NB4 (cell line): ENCODE measurements around the gene PLXNC1.

Source experiments
- DNase-seq: peaks from one replicate; pipeline ENCODE4 v3.0.0; 2010; ENCODE audit warnings: low read depth
- H3K4me3 ChIP-seq: one replicate; pipeline ENCODE4 v1.5.1; 2011; ENCODE audit warnings: mild to moderate bottlenecking, low read depth, low read length, moderate library complexity
- MYC ChIP-seq: IDR thresholded peaks from 2 replicates; pipeline ENCODE4 v1.6.1; 2011; ENCODE audit warnings: low read depth, low read length
- POLR2A ChIP-seq: IDR thresholded peaks from 2 replicates; pipeline ENCODE4 v1.6.1; 2011; ENCODE audit warnings: mild to moderate bottlenecking; ENCODE audit not compliant: insufficient read length; ENCODE audit errors: extremely low read depth
- TF ChIP-seq, protein P1 (sequence below): IDR thresholded peaks from one replicate; pipeline ENCODE4 v1.5.1; 2012; ENCODE audit warnings: low read depth, low read length
- TF ChIP-seq, protein P2 (sequence below): IDR thresholded peaks from 2 replicates; pipeline ENCODE4 v1.6.1; 2011; ENCODE audit warnings: low read depth, low read length

The PLXNC1 gene

DNA sequence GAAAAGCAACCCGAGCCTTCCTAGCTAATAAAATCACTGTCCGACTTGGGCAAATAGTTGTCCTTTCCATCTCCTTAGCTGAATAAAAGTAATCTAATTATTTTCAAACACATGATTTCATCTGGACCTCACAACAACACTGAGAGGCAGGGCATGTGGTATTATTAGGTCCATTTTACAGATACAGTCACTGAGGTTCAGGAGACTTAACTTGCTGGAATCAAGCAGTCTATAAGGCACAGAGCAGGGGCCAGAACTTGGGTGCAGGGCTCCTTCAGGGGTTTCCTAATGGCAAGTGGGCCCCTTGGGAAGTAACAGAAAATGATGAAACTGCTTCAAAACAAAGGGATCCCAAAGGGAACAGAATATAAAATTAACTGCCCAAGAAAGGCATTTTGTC, 15.5 kb downstream of the PLXNC1 start:
- TF ChIP-seq, protein P1, sequence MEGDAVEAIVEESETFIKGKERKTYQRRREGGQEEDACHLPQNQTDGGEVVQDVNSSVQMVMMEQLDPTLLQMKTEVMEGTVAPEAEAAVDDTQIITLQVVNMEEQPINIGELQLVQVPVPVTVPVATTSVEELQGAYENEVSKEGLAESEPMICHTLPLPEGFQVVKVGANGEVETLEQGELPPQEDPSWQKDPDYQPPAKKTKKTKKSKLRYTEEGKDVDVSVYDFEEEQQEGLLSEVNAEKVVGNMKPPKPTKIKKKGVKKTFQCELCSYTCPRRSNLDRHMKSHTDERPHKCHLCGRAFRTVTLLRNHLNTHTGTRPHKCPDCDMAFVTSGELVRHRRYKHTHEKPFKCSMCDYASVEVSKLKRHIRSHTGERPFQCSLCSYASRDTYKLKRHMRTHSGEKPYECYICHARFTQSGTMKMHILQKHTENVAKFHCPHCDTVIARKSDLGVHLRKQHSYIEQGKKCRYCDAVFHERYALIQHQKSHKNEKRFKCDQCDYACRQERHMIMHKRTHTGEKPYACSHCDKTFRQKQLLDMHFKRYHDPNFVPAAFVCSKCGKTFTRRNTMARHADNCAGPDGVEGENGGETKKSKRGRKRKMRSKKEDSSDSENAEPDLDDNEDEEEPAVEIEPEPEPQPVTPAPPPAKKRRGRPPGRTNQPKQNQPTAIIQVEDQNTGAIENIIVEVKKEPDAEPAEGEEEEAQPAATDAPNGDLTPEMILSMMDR = no peak
- TF ChIP-seq, protein P2, sequence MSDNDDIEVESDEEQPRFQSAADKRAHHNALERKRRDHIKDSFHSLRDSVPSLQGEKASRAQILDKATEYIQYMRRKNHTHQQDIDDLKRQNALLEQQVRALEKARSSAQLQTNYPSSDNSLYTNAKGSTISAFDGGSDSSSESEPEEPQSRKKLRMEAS = no peak
- TF ChIP-seq MYC (no peak), POLR2A (no peak)
- DNase-seq = peak; percentile 24
- H3K4me3 ChIP-seq = no peak overlapping the region

DNA sequence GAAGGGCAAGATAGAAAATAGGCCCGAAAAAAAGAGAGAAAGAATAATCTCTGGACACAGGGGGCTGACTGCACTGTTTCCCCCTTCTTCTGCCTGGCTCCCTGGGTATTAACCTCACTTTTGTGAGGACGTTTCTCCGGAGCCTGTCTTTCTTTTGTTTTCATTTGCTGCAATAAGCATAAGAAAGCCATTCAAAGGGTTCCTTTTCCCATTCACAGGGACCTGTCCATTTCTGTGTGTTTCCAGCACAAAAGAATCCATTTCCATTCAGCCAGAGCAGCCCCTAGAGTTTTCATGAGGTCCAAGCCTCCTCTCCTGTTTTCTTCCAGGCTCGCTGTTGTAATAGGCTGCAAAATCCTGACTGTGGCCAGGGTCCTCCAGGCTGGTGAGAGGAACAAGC, 16.8 kb downstream of the PLXNC1 start:
- no peak for DNase-seq
- no peak overlapping the region for H3K4me3 ChIP-seq
- TF ChIP-seq MYC = no peak
- TF ChIP-seq POLR2A = no peak
- TF ChIP-seq, protein P2 = no peak
- TF ChIP-seq, protein P1 = no peak

GRCh38 chr12:94165670-94166364, 17.4 kb downstream of the PLXNC1 start:
- H3K4me3 ChIP-seq = no peak overlapping the region
- TF ChIP-seq, protein P1 = no peak
- TF ChIP-seq MYC = no peak
- TF ChIP-seq, protein P2 = no peak
- no peak for TF ChIP-seq POLR2A
- no peak for DNase-seq

DNA sequence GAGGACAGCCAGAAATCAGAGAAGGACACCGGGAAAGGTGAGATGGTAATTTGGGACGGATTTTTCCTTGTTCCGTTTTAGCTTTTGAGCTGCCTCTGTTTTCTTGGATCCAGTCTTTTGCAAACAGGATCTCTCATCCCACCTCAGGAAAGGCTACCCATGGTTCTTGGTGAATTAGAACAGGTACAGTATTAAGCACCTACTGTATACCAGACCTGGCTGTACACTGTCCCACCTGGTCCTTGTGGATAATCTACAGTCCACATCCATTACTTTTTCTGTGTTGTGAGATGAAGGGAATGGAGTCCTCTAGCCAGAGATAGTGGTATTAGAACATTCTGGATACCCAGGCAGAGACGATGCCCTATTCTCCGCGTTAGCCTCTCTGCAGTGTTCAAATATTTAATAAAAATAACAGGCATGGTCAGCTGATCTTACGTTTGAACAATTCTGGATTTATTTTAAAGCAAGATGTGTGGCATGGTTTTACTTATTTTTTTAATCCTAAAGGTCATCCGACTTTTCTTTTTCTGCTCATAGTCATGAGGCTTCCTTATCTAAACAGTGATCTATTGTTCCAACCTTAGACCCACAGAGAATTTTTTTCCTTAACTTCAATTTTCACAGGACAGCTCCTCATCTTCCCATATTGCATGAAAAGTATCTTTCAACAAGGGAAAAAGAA, 18.8 kb downstream of the PLXNC1 start:
- TF ChIP-seq MYC (no peak), POLR2A (no peak)
- TF ChIP-seq, protein P2 = no peak
- no peak for DNase-seq
- no peak overlapping the region for H3K4me3 ChIP-seq

DNA sequence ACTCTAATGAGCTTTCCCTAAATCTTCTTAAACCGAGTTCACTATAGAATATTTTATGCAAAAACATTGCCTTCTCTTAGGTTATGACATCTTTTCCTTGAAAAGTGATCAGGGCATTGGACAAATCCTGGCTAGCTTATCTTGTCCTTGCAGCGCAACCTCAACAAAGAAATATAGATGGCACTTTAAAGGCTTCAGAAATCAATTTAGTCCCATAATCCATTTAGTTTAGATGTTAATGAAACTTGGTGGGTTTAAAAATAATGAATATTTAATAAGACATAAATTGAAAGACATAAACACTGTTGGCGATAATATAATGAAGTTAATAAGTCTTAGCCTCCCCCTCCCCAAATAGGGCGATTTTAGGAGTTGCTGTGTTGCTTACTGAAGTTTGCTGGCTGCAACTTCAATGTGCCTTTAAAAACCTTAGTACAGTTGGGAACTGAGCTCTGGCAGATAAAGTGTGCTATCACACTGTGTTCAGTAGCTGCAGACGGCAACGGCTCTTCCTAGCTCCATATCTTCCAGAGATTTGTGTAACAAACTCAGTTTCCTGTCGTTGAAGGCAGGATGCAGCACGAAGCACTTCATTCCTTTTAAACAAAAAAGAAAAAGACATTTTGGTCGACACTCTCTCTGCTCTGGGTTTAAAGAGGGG, 19.5 kb downstream of the PLXNC1 start:
- no peak for TF ChIP-seq POLR2A
- TF ChIP-seq, protein P1 = no peak
- TF ChIP-seq, protein P2 = no peak
- no peak for TF ChIP-seq MYC
- no peak for DNase-seq

DNA sequence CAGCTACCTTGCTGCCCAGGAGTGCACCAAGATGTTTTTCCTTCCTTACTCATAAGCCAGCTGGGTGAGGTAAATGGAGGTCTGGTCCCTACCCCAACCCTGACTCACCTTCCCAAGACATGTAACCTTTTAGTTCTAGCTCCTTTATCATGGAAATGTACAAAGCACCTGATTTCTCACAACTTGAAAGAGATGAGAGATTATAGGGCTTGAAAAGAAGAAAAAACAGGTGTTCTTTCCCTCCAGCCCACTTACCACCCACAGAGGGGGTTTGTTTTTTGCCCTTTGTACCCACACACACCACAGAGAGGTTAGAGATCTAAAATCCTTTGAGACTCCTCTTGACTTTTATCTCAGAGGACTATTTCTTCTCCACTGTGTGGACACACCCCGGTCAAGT, 21.1 kb downstream of the PLXNC1 start:
- DNase-seq = no peak
- H3K4me3 ChIP-seq = no peak overlapping the region
- TF ChIP-seq, protein P1 = no peak
- no peak for TF ChIP-seq MYC
- no peak for TF ChIP-seq POLR2A
- TF ChIP-seq, protein P2 = no peak

More for the DNA sequence above, 19.5 kb downstream of the PLXNC1 start:
- H3K4me3 ChIP-seq = no peak overlapping the region
